LHCN-M2 (cell line): Measurements from ENCODE around the gene MPND. TPM values are rescaled to one million over a fixed set of nuclear protein-coding genes. Genes with fewer than 3 reads are reported as not detected.
"Not testable (repeated sequence)": the region's sequence is repeated elsewhere in the genome, so short reads cannot be mapped to it uniquely, and the experiment has no call there.

Experiments
- DNase-seq: peaks from one replicate; pipeline ENCODE4 v3.0.0-alpha.2; 2012; ENCODE audit warnings: low read depth
- total RNA-seq: library from RNA; depleted of rRNA; stranded (reverse); fragments of >200 nt; gene quantifications from 2 replicates; pipeline ENCODE4 v1.2.3, GENCODE V29; 2014

The MPND gene
- total RNA-seq, 1 experiment from 2014 or later: 5.1 TPM

GRCh38 chr19:4319067-4319718, 24.2 kb upstream of the MPND start:
- DNase-seq: no peak

- no peak for DNase-seq
These were observed 22.9 kb upstream of the MPND start for GRCh38 chr19:4320419-4320818.

GRCh38 chr19:4322942-4323665, 20.3 kb upstream of the MPND start:
- no peak for DNase-seq

GRCh38 chr19:4323692-4324091, 19.7 kb upstream of the MPND start:
- no peak for DNase-seq

GRCh38 chr19:4324228-4324627, 19.1 kb upstream of the MPND start:
- DNase-seq: no peak

- no peak for DNase-seq
These were observed 17.0 kb upstream of the MPND start for GRCh38 chr19:4326215-4326836.

- no peak for DNase-seq
These were observed 16.5 kb upstream of the MPND start for GRCh38 chr19:4326837-4327251.

GRCh38 chr19:4327252-4327876, 16.0 kb upstream of the MPND start:
- peak; percentile 24 for DNase-seq

GRCh38 chr19:4327877-4328242, 15.5 kb upstream of the MPND start:
- no peak for DNase-seq

GRCh38 chr19:4328243-4328990, 14.9 kb upstream of the MPND start:
- DNase-seq: peak; percentile 89

- not testable (repeated sequence) for DNase-seq
These were observed 14.2 kb upstream of the MPND start for GRCh38 chr19:4328991-4329681.

- DNase-seq: no peak
These were observed 13.5 kb upstream of the MPND start for GRCh38 chr19:4329858-4330257.

- no peak for DNase-seq
These were observed 8.3 kb upstream of the MPND start for GRCh38 chr19:4334929-4335570.

- DNase-seq: no peak
These were observed 5.4 kb upstream of the MPND start for GRCh38 chr19:4337906-4338440.

GRCh38 chr19:4338441-4339355, 4.7 kb upstream of the MPND start, which contains the start of gene STAP2:
Gene STAP2 (minus strand): TSS chr19:4338827. CDS start chr19:4338753, 74 bp downstream.
- DNase-seq: no peak

- DNase-seq: peak; percentile 56
These were observed 1.1 kb upstream of the MPND start for GRCh38 chr19:4342314-4342614.

- DNase-seq: peak; percentile 100
These were observed 570 bp upstream of the MPND start for GRCh38 chr19:4342615-4343369.

- DNase-seq: no peak
These were observed 2.1 kb downstream of the MPND start for GRCh38 chr19:4345342-4346019.
